DND-41 (cell line): Measurements from ENCODE around the gene ZBED2.
A peak's percentile ranks its signal among the peaks of the same experiment; 100 is the strongest.

Experiments used
- EZH2 ChIP-seq: IDR thresholded peaks from 3 replicates; pipeline ENCODE4 v1.6.1; 2012; ENCODE audit warnings: borderline replicate concordance, low read depth, mild to moderate bottlenecking, moderate library complexity, low read length, inconsistent platforms; ENCODE audit not compliant: severe bottlenecking
- TF ChIP-seq, protein P1 (sequence below): IDR thresholded peaks from 2 replicates; pipeline ENCODE4 v1.5.1; 2012; ENCODE audit warnings: borderline replicate concordance, low read length, moderate library complexity, mild to moderate bottlenecking; ENCODE audit not compliant: poor library complexity, severe bottlenecking; ENCODE audit errors: extremely low read depth

DNA sequence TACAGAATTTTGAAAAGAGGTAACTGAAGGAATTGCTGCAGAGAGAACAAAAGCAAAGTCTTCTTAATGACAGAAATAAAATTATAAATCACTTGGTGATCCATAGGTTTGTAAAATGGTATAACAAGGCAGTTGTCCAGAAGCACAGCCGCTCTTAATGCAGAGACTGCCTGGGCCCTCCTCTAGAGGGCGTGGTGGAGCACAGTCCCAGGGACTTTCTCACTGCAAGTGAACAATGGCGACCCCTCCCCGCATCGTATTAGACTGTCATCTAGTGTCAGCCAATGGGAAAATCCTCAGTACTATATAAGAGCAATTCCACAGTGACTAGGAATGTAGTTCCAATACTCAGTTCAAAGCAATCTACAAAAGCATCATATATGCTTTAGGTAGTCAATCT is 26.4 kb upstream of the ZBED2 start:
- TF ChIP-seq, protein P1, sequence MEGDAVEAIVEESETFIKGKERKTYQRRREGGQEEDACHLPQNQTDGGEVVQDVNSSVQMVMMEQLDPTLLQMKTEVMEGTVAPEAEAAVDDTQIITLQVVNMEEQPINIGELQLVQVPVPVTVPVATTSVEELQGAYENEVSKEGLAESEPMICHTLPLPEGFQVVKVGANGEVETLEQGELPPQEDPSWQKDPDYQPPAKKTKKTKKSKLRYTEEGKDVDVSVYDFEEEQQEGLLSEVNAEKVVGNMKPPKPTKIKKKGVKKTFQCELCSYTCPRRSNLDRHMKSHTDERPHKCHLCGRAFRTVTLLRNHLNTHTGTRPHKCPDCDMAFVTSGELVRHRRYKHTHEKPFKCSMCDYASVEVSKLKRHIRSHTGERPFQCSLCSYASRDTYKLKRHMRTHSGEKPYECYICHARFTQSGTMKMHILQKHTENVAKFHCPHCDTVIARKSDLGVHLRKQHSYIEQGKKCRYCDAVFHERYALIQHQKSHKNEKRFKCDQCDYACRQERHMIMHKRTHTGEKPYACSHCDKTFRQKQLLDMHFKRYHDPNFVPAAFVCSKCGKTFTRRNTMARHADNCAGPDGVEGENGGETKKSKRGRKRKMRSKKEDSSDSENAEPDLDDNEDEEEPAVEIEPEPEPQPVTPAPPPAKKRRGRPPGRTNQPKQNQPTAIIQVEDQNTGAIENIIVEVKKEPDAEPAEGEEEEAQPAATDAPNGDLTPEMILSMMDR = peak; percentile 62
- TF ChIP-seq EZH2 = no peak
